CD4-positive, alpha-beta T cell treated with Interleukin-17A for 4 hours (primary cell): ENCODE results near the gene SCAANT1.

ENCODE experiments used
- DNase-seq: peaks from one replicate; pipeline ENCODE4 v3.0.0-alpha.2; 2020; ENCODE audit warnings: mixed read lengths

SCAANT1 gene

DNA sequence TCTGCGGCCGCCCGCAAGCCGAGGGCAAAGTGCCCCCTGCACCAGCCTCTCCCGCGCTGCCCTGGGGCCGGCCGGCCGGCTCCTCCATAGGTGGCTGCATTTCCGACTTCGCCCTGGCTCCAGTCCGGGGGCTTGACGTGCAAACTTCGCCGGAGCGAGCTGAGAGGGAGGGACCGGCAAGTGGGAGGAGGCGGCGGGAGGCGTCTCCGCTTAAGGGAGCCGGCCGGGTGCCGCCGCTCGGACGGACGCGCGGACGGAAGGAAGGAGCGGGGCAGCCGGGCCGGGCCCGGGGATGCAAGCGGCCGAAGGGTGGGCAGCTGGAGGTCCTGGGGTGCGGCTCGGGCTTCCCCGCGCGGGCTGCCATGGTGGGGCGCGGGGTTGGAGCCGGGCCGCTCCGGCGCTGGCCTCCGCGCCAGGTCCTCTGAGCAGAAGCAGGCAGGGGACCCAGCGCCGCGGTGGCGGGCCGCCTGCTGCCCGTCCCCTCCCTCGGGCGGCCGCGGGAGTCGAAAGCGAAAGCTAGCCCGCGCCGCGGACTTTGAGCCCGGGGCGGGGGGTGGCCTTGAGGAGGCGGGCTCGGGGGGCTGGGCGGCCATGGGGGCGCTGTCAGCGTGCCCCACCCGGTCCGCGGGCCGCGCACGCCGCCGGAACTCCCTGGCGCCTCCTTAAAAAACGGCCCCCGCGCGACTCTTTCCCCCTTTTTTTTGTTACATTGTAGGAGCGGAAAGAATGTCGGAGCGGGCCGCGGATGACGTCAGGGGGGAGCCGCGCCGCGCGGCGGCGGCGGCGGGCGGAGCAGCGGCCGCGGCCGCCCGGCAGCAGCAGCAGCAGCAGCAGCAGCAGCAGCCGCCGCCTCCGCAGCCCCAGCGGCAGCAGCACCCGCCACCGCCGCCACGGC lies at the start of gene SCAANT1:
Gene SCAANT1 (minus strand): TSS at position 511 of the 895 bp plus-strand sequence.
- DNase-seq, result peak; percentile 88

DNA sequence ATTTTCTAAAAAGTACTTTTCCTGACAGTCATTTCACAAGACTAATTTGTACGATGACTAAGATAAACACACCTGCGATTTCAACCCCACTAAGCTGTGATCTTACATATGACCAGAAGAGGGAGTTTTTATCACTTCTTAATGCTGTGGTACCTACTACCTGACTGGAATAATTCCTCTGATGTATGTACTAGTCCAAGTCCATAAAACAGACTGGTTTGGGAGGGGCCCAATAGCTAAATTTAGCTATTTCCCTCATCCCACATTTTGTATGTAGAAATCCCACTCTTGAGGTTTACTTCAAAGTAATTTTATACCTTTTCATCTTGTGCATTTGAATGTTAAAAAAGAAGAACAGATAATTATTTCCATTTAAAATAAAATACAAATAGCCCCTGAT lies 49.7 kb upstream of the SCAANT1 start:
- no peak for DNase-seq

DNA sequence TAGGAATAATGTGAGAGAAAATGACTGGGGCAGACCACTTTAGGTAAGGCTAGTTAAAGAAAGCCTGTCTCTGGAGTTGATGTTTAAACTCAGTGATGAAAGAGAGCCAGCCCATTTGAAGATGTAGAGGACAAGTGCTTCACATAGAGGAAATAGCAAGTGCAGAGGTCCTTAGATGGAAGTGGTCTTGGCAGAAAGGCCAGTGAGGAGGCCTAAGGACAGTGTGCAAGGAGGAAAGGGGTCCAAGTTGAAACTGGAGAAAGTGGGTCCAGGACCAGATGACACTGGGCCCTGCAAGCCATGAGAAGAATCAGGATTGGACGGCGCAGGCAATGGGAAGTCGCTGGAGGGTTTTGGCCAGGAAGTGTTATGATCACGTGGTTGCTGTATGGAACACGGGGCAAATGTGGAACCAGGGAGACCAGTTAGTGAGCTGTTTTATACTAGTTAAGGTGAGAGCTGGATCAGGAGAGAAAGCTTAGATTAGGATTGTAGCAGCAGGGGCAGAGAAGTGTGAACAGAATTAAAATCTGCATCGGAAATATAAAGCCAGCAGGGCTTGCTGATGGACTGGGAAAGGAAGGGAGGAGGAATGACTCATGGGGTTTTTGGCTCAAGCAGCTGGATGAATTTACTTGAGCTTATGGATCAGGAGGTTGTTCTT lies 48.0 kb upstream of the SCAANT1 start:
- DNase-seq, result no peak

DNA sequence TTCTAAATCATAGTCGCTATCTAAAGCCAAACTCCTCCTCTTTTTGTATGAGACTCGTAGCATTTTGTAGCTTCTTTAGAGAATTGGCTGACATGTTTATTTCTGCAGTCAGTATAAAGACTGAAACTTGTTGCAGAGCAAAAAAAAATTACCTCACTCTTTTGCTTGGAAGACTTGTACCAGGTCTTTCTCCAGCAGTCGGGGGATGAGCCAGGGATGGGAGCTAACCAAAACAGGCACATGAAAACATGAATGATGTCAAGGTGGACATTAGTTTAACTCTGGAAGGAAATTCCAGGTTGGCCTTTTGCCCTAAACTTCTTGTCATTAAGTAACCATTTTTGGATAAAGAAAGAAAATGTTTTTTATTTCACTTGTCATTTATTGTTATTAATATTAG lies 47.0 kb upstream of the SCAANT1 start:
- DNase-seq, result no peak

DNA sequence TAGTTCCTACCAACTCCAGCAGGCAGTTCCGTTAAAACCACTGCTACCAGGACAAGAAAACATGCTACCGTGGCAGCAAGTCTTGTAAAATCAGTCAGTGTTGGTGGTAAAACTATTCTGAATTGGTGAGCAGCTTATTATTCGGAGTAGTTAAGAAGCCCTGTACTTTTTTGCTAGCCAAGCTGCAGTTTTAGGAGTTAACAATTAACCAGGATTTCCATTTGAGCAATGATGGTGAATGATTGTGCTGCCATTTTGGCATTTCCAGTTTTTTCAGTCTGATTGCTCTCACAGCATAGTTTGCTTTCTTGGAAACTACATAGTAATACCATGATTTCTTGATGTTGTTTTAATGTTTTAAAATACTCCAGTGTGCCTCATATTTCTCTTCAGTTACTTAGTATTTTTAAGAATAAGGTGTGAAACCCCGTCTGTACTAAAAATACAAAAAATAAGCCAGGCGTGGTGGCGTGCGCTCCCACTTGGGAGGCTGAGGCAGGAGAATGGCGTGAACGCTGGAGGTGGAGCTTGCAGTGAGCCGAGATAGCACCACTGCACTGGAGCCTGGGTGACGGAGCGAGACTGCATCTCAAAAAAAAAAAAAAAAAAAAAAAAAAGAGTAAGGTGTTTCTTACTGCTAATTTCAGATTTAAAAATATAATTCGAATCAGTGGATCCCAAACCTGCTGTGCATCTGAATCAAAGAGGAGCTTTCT lies 43.8 kb upstream of the SCAANT1 start:
- no peak for DNase-seq

DNA sequence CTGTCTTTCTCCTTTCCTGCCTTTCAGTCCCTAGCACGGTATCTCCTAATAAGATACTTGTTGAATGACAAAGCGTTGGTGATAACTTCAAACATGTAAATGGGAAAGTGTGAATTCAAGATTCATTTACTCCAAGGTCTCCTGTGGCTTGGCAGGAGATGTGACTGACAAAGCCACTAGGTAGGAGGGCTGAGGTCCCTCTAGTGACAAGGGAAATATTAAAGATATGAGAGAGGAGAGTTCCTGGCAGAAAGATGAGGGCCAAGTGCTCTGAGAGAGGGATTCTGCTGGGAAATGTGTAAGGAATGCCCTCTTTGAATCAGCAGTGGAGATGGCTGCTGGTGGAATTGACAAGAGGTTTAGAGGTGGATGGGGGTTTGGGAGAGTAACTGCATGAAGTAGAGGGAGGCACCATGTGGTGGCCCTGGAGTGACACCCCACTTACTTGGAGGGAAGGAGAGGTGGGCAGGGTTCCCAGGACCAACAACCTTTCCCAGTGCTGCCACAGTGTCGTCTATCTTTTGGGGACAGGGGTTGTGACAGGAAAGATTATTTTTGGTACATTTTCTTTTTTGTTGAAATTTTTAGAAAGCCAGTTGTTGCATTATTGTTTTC lies 43.0 kb upstream of the SCAANT1 start:
- no peak for DNase-seq

DNA sequence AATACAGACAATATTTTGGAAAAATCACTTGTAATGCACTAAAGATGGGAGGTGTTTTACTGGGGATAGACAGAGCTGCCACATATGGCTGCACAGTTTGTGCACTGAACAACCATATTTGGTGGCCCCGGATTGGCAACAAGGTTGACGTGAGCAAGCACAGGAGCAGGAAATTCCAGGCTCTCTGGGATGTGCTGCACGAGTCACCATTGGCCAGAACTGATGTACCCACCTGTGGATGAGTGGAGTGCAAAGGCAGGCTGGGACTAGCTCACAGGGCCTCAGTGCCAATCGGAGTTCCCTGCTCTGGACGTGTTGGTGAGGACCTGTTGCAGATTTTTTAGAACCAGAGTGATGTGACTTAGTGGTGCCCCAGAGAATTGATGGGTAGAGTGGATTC lies 42.0 kb upstream of the SCAANT1 start:
- no peak for DNase-seq

DNA sequence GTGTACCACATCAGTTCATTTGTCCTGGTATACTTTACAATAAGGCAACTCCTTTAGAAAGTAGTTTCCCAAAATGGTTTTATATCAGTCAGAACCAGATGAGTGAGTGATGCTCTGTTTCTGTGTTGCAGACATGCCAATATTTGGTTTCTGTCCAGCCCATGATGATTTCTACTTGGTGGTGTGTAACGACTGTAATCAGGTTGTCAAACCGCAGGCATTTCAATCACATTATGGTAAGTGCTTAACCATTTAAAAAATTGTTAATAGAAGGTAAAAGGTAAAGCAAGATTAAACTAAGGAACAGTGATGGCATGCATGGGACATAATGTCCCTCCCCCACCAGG lies 40.0 kb upstream of the SCAANT1 start:
- DNase-seq, result no peak

DNA sequence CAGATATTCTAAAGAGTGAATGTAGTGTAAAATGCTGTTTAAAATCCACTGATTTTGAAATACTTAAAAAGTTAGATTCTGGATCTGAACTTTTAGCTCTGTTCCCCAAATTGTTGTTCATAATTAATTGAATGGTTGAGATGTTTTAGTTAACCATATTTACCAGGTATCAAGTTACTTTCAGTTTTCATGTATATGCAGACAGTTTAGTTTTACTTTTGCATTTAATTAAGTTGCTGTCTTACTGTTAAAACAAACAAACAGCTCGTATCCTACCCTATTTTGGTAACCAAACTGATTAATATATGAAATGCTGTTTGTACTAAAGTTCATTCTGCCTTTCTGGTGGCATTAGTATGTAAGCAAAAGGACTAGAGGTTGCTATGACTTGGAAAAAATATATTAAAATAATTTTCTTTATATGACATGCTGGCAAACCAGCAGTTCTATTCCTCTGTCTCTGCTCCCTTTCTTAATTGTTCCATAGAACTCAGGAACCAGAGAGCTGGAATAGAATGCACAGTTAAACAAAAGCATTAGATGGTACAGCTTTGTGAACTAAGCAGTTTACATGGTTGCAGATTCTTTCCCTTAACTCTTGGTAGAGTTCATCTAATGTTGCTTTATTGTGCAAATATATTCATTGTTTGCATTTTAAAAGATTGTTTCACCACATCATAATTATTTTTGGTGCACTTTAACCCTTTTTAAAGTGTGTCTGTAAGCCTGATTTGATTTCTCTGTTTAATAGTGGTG lies 39.5 kb upstream of the SCAANT1 start:
- DNase-seq, result no peak

DNA sequence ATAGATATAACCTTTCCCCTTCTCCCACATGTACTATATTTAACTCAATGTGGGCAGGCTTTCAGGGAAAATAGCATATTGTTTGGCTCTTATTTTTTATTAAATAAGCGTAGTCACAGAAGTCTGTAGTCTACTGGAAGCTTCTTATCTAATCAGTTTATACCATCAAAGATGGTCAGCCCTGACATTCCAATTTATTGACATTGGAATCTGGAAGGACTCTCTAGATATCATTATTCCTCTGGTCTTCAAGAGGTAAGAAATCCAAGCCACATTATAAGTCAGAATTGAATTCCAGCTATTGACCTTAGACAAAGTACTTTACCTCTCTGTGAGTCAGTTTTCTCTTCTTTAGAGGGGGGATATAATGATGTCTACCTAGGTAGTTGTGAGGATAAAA lies 38.5 kb upstream of the SCAANT1 start:
- no peak for DNase-seq

DNA sequence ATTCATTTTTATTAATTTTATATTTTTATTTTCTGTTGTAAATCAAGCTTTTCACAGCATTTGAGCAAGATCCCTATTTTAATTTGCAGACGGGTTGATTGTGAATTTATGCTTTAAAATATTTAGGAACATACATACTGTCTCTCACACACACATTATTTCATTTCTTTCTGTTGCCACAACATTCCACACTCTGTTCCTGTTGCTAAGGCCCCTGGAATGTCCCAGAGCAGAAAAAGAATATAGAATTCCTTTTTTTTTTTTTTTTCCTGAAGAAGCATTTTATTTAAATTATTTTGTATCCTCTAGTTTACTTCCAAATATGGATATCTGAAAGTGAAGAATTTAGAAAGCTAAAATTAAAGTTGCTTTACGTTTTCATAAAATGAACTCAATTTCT lies 36.8 kb upstream of the SCAANT1 start:
- no peak for DNase-seq

DNA sequence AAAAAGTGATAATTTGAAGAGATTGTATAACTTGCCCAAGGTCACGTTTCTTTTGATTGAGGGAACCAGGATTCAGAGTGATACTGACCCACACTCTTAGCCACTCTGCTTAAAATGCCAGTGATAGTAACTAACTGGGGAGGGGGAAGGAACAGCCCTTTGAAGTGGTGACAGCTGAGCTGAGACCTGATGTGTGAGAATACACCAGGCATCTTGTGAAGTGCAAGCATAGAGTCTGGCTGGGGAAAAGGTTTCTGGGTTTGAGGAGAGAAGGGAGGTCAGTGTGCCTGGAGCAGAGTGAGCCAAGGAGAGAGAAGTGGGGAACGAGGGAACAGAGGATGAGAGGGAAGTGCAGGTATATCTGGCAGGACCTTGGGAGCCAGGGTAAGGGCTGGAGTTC lies 35.4 kb upstream of the SCAANT1 start:
- no peak for DNase-seq

DNA sequence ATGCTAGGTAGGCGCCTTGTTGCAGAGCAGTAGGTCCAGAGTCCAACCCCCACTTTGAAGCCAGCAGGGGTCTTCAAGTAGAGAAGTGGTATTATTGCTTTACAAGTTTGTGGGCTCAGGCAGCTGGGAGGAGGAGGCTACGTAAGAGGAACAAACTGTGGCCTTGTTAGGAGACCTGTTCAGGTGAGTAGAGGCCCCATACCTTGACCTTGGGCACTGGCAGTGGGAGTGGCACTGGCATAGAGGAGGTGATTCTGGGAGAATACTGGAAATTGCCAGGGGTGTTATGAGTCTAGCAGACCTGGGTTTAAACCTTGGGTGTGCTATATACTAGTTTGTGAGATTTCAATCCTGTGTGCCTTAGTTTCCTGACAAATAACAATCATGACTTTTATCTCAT lies 34.6 kb upstream of the SCAANT1 start:
- DNase-seq, result no peak

DNA sequence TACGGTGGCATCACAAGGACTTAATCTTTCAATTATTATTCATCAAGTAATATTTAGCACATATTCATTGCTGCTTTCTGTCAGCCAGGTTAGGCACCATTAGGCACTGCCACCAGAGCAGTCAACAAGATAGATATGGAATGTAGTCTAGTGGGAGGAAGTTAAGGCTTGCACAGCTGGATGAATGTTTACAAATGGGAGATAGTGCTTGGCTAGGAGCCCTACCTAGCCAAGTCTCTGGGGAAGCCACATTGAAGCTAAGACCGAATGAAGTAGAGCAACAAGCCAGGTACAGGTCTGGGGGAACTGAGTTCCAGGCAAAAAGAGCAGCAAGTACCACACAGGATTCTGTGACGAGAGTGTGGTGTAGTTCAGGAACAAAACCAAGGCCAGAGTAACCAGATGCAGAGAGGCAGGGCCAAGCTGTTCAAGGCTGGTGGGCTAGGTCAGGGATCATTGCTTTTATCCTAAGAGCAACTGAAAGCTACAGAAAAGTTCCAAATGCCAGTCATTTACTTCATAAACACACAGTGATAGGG lies 33.4 kb upstream of the SCAANT1 start:
- DNase-seq, result no peak

DNA sequence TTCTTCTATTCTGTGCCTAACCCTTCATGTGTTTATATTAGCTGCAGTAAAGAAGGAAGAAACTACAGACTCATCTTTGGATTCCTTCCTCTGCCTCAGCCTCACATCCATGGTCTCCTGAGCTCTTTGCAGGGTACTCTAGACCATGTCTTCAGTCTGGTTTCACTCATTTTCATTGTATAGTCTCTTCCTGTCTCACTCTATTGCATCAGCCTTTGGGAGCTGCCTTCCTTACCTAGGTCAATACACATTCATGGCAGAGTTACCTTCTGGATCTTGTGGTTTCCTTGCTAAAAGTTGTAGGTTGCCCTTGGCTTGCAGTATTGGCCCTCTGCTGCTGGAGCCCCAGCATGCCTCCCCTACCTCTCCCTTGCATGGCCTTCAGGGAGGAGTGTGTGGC lies 31.5 kb upstream of the SCAANT1 start:
- DNase-seq, result no peak

DNA sequence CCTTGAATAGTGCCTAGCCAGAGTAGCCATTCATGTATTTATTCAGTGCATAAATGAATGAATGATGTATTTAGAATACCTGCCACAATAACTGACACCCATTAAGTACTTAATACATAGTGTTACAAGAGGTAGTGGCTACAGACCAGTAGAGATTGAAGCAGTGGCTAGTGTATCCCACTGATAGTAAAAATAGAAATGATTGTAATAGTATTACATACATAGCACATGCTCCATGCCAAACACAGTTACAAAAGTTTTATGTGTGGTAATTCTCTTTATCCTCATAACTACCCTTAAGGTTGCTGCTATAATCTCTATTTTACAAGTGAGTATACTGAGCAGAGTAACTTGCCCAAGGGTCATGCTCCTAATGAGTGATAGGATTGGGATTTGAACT lies 30.3 kb upstream of the SCAANT1 start:
- no peak for DNase-seq

DNA sequence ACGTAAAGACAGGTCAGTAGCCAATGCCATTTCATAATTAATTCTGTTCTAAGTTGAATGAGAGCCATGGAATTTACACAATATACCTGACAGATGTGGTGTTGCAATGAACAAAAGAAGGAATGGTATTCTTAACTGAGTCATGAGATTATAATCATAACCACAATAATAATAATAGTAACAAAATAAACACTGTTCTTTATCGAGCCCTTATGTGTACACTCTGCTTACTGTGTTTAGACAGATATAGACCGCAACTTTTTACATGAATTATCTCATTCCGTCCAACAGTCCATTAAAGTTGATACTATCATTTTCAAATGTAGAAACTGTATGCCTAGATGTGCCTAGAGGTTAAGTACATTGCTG lies 28.2 kb upstream of the SCAANT1 start:
- DNase-seq, result no peak

DNA sequence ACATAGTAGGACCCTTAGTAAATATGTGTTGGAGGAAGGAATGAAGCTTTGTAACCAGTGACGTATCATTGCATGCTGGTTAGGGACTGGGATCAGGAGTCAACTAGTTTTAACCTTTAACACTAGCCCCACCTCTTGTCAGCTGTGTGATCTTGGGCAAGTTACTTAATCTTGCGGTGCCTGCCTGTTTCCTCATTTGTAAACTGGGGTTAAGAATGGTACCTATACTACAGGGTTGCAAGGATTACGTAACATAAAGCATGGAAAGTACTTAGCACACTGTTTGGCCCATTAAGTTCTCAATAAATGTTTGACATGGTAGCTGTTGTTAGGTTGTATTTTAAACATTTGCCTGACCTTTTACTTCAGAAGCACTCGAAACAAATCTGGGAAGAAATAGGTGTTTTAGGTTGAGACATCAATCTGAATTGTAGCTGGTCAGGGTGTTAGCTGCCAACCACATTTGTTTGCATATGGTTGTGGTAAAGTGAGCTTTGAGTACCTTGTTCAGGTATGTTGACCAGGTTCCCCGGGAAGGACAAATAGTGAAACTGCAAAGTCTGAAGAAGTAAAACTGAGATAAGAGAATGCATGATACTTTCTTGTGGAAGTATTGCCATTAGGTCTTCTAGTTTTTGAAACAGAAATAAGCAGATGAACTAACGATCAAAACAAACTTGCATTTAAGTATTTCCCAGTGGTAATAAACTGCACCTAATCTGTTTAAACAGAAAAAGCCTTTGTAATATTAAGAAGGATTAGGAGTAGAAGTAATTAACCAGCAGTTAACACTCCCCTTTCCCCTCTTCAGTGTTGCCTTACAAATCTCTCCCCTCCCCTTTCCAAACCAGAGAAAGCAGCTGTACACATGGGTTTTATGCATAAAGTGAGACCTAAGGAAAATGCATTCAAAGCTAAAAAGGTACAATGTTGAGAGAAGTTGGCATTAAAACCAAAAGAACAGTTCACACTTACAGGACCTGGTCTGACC lies 25.8 kb upstream of the SCAANT1 start:
- DNase-seq, result no peak

DNA sequence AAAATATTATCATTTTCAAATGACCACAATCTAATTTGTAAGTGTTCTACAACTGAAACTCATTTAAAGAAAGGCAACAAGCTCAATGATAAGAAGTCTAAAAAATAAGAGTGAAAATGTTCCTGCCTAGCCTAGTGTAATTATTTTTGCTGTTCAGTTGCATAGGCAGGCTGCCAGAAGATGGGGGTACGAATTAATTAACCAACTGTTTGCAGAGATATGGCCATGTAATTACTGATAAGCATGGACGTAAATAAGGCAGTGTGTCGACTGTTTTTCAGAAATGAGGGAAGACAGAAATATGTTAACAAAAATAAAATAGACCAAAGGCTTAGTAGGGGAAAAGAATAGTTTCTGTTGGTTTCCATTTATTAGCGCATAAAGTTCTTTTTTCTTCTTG lies 24.7 kb upstream of the SCAANT1 start:
- no peak for DNase-seq

DNA sequence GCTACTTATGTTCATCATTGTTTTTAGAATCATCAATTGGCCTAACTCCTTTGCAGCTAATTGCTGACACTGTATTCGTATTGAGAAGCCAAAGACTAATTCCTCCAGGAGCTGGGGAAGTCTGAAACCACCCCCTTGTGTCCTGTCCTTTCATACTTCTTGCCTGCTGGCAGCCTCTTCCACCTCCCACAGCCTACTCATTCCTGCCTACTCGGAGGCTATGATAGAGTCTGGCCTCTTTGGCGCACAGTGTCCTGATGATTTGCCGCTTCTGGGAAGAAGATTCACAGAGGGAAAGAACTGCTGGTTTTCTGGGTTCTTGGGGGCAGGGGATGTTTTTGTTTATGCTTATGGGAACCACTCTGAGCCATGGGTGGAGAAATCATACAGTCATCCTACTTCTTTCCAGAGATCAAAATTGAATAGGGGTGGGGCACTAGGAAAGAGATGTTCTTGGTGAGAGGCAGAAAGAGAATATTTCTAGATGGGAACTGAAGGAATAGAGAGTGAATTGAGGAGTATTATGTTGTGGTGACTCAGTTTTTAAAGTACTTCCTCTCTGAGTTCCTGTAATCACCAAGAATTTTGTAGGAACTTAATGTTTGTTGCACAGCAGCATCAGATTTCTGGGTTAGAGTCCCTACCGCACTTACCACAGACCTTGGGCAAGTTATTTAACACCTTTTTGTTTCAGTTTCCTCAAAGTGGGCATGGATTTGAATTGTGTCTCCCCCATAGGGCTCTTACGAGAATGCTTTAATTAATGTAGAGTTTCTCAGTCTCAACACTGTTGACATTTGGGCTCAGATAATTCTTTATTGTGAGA lies 22.1 kb upstream of the SCAANT1 start:
- no peak for DNase-seq
